ENCODE measurements around the gene C6orf141. TPM values are rescaled to one million over a fixed set of nuclear protein-coding genes. Genes with fewer than 3 reads are reported as not detected.

The C6orf141 gene
- total RNA-seq, 2 experiments from 2014 or later = 0.47 to 0.83 TPM

DNA sequence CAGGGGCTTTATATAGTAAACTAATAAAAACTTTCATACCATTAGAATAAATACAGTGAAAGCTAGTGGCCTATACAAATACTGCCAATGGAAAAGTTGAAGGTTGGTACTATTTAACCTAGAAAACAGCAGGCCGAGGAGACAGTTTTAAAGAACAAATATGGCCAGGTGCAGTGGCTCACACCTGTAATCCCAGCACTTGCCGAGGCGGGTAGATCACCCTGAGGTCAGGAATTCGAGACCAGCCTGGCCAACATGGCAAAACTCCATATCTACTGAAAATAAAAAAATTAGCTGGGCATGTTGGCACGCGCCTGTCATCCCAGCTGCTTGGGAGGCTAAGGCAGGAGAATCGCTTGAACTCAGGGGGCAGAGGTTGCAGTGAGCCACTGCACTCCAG is 25.9 kb upstream of the C6orf141 start:
- ChIA-PET POLR2A (no interaction called here), CTCF (interaction anchor here (0.8 kb wide), 1 partner anchor 97 kb away, joined by 3 read pairs; no protein-coding TSS in a partner anchor)
- Mint-ChIP-seq H3K4me3 (no peak overlapping the region), H3K4me1 (no peaks in the 10 kb centered on the region), H3K27me3 (no peaks in the 10 kb centered on the region), H3K27ac (no peak overlapping the region), H3K36me3 (ENCODE audit: low read depth) (no peaks in the 10 kb centered on the region), H3K9me3 (no peaks in the 10 kb centered on the region)
- no peak for DNase-seq

DNA sequence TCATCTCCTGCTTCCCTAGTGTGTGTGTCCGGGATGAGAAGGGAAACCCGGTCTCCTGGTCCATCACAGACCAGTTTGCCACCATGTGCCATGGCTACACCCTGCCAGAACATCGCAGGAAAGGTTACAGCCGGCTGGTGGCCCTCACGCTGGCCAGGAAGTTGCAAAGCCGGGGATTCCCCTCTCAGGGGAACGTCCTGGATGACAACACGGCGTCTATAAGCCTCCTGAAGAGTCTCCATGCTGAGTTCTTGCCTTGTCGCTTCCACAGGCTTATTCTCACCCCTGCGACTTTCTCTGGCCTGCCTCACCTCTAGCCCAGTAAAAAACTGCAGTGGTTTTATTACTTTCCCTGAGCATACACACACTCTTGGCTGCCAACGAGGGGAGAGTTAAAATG is 23.9 kb upstream of the C6orf141 start:
- Mint-ChIP-seq H3K9me3 (no peaks in the 10 kb centered on the region), H3K36me3 (ENCODE audit: low read depth) (no peaks in the 10 kb centered on the region), H3K27ac (no peak overlapping the region), H3K4me3 (no peak overlapping the region), H3K27me3 (peaks cover 3% of the 10 kb centered on the region), H3K4me1 (no peaks in the 10 kb centered on the region)
- ChIA-PET CTCF (no interaction called here), POLR2A (no interaction called here)
- DNase-seq = no peak

DNA sequence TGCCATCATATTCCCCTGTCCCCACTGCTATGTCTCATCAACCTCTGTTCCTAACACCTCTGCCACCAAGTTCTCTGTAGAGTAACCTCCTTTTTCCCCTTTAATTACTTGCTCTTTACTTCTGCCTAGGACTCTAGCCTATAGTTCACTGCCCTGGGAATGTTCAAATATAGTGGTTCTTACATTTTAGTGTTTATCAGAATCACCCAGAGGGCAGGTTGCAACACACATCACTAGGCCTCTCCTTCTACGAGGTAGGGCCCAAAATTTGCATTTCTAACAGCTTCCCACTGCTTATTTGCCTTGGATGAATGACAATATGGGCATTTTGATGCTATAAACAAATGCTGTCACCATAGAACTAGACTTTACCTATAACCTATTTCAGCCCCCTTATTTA is 23.1 kb upstream of the C6orf141 start:
- no peak overlapping the region for H3K27ac Mint-ChIP-seq
- POLR2A ChIA-PET = no interaction called here
- CTCF ChIA-PET = no interaction called here
- no peaks in the 10 kb centered on the region for H3K9me3 Mint-ChIP-seq
- peaks cover 6% of the 10 kb centered on the region for H3K27me3 Mint-ChIP-seq
- no peak for DNase-seq
- H3K4me3 Mint-ChIP-seq = no peak overlapping the region
- peaks cover 2% of the 10 kb centered on the region for H3K4me1 Mint-ChIP-seq
- no peaks in the 10 kb centered on the region for H3K36me3 Mint-ChIP-seq (ENCODE audit: low read depth)

DNA sequence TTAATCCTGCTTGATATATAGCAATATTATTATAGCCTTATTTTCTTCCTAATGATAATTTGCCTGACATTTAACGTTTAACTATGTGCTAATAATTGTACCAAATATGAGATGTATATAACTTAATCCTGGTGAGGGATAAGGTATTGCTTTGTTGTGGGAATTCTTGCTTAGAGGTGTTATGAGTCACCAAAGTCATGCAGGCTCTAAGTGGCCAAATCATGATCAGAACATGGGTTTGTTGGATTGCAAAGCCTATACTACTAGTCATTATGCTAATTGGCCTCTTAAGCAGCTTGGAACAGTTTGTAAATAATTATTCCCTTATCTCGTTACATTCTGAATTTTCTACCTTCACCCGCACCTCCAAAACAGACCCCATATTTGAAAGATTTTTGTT is 21.9 kb upstream of the C6orf141 start:
- peaks cover 6% of the 10 kb centered on the region for H3K27me3 Mint-ChIP-seq
- H3K4me3 Mint-ChIP-seq = no peak overlapping the region
- H3K27ac Mint-ChIP-seq = no peak overlapping the region
- POLR2A ChIA-PET = no interaction called here
- peaks cover 2% of the 10 kb centered on the region for H3K4me1 Mint-ChIP-seq
- CTCF ChIA-PET = no interaction called here
- DNase-seq = no peak
- no peaks in the 10 kb centered on the region for H3K36me3 Mint-ChIP-seq (ENCODE audit: low read depth)
- no peaks in the 10 kb centered on the region for H3K9me3 Mint-ChIP-seq

DNA sequence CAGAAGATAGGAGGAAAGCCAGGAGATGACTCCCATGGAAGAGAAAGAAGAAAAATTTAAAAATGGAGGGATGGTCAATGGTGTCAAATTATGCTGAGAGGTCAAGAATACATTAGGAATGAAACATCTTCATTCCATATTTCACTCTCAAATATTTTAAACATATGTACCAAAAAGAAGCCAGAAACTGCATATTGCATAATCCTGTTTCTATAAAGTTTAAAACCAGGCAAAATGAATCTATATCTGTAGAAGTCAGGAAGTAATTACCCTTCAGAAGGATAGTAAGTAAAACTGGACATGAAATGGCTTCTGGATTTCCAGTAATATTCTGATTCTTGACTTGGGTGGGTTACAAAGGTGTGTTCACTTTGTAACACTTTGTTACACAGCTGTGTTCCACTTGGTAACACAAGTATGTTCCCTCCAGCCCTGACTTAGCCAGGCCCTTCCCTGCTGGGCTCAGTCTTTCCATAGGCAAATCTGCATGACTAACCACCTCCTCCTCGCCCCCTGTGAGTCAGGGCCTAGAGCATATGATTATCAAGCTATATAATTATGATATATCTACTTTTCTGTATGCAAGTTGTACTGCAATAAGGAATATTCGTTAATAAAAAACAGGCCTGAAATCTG is 20.2 kb upstream of the C6orf141 start:
- CTCF ChIA-PET = no interaction called here
- Mint-ChIP-seq H3K4me1 (peaks cover 2% of the 10 kb centered on the region), H3K36me3 (ENCODE audit: low read depth) (no peaks in the 10 kb centered on the region), H3K4me3 (no peak overlapping the region), H3K27me3 (peaks cover 9% of the 10 kb centered on the region), H3K27ac (no peak overlapping the region), H3K9me3 (no peaks in the 10 kb centered on the region)
- no peak for DNase-seq
- POLR2A ChIA-PET = no interaction called here

DNA sequence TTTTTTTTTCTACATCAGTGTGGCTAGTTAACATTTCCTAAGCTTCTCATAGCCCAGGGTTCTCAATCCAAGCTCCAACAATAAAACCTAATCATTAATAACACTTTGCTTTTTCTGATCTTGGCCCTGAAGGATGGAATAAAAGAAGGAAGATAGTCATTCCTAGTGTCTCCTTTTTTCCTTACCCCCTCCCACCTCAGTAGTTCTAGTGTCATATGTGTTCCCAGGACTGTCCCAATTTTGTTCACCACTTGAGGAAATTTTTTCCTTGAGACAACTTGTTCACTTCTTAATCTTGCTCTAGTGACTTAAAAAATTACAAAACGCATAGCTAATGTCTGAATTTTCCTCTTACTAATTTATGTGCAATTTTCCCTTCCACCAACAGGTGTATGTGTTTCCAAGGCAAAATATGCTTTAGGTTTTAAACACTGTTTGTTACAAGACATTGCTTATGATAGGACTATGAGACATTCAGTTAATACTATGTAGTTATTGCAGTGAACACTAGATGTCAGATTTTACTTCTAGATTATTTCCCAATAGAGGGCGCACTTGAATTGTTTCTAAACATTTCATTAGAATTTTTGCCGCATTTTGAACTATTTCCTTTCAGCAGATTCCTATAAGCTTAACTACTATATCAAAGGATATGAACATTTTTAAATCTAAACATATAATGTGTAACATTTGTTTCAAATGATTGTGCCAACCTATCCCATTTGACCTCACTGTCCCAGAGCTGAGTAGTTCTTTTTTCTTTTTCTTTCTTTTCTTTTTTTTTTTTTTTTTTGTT is 18.5 kb upstream of the C6orf141 start:
- Mint-ChIP-seq H3K27me3 (peaks cover 9% of the 10 kb centered on the region), H3K4me3 (no peak overlapping the region), H3K9me3 (no peaks in the 10 kb centered on the region), H3K4me1 (peaks cover 2% of the 10 kb centered on the region), H3K27ac (no peak overlapping the region), H3K36me3 (ENCODE audit: low read depth) (no peaks in the 10 kb centered on the region)
- DNase-seq = no peak
- POLR2A ChIA-PET = no interaction called here
- CTCF ChIA-PET = interaction anchor here (0.6 to 1.7 kb wide), 3 partner anchors 18 to 1460 kb away, joined by 3 to 7 read pairs (median 3); partner anchors contain the start of gene C6orf141

DNA sequence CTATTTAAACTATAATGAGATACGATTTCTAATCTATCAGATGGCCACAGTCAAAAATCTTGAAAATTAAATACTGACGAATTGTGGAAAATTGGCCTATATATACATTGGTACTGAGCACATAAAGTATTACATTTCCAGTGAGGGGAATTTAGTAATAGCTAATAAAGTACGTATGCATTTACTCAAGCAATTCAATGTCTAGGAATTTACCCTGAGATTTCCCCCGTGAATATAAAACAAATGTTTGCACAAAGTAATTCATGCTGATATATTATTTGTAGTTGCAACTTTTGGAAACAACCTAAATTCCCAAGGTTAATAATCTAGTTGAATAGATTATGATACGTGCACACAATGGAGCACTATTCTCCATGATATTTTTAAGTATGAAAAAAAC is 14.7 kb upstream of the C6orf141 start:
- Mint-ChIP-seq H3K36me3 (ENCODE audit: low read depth) (no peaks in the 10 kb centered on the region), H3K27me3 (peaks cover 10% of the 10 kb centered on the region), H3K4me3 (no peak overlapping the region), H3K9me3 (no peaks in the 10 kb centered on the region), H3K27ac (no peak overlapping the region), H3K4me1 (peaks cover 2% of the 10 kb centered on the region)
- CTCF ChIA-PET = no interaction called here
- POLR2A ChIA-PET = no interaction called here
- no peak for DNase-seq

DNA sequence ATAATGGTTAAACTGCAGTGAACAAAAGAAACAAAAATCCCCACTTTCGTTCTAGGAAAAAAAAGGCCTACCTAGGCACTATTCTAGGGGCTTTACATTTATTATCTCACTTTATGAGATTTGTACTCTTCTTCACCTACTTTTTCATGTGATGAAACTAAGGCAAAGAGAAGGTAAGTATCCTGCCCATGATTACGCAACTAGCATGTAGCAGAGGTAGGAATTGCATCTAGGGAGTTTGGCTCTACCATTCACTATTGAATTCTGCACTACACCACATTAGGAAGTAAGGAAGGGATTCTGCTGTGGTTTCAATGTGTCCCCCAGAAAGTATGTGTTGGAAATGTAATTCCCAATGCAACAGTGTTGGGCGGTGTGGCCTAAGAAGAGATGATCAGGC is 11.4 kb upstream of the C6orf141 start:
- Mint-ChIP-seq H3K9me3 (no peaks in the 10 kb centered on the region), H3K4me1 (no peaks in the 10 kb centered on the region), H3K36me3 (ENCODE audit: low read depth) (no peaks in the 10 kb centered on the region), H3K27me3 (peaks cover 7% of the 10 kb centered on the region), H3K4me3 (no peak overlapping the region), H3K27ac (no peak overlapping the region)
- ChIA-PET POLR2A (no interaction called here), CTCF (no interaction called here)
- DNase-seq = no peak

DNA sequence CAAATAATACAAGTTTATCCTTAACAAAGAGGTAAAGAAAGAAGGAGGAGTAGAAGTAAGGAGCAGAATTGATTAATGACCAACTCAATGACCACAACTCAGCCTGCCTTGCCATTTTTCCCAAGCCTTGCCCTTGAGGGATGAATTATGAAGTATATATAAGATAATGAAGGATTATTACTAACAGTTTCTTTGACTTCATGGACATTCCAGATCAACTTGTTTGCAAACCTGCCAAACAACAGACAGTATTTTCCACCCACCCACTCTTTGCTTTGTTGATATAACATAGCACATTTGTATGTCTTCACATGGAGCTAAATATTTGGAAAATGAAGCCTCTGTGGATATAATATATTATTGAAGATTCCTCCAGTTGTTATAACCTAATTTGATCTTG is 9.9 kb upstream of the C6orf141 start:
- CTCF ChIA-PET = no interaction called here
- H3K27ac Mint-ChIP-seq = no peak overlapping the region
- POLR2A ChIA-PET = no interaction called here
- H3K4me1 Mint-ChIP-seq = no peaks in the 10 kb centered on the region
- no peak for DNase-seq
- H3K4me3 Mint-ChIP-seq = no peak overlapping the region
- H3K36me3 Mint-ChIP-seq (ENCODE audit: low read depth) = no peaks in the 10 kb centered on the region
- H3K27me3 Mint-ChIP-seq = peaks cover 6% of the 10 kb centered on the region
- no peaks in the 10 kb centered on the region for H3K9me3 Mint-ChIP-seq

DNA sequence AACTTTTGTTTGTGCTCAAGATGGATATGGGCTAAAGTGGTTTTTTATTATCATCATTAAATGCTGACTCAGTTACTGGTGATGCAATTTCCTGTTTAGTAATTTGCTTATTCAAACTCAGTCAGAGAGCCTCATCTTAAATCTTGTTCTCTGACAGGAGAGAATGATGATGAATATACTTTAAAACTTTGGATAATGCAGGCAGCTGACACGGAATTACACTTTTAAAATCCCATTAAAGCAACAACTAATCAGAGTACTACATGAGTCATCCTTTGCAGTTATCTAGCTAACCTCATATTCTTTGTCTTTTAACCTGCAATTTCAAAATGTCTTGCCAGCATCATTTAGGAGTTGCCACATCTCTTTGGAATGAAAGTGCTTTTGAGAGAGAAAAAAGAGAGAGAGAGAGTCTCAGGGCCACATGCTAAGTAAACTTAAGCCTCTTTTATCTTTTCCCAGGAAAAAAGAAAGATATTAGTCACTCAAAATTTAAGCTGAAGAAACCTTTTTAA is 9.2 kb upstream of the C6orf141 start:
- CTCF ChIA-PET = no interaction called here
- no peak for DNase-seq
- Mint-ChIP-seq H3K27me3 (peaks cover 9% of the 10 kb centered on the region), H3K4me3 (no peak overlapping the region), H3K9me3 (no peaks in the 10 kb centered on the region), H3K4me1 (no peaks in the 10 kb centered on the region), H3K27ac (no peak overlapping the region), H3K36me3 (ENCODE audit: low read depth) (no peaks in the 10 kb centered on the region)
- POLR2A ChIA-PET = no interaction called here

DNA sequence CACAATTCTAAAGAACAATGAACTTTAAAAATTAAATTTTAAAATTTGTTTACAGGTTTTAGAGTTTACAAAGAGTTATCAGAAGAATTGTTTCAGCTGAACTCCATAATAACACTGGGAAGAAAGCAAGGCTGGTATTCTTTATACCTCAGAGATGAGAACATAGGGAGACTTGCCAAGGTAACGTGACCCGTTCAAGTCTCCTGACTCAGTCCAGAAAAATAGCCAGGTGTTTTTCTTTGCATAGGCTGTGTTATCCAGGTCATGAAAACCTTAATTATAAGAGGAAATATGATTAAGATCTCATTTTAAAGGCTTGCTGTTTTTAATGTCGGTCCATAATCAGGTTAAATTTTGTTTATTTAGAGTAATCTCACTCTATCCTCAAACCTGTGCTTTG is 8.5 kb upstream of the C6orf141 start:
- Mint-ChIP-seq H3K4me1 (no peaks in the 10 kb centered on the region), H3K4me3 (no peak overlapping the region), H3K27ac (no peak overlapping the region), H3K36me3 (ENCODE audit: low read depth) (no peaks in the 10 kb centered on the region), H3K9me3 (no peaks in the 10 kb centered on the region), H3K27me3 (peaks cover 15% of the 10 kb centered on the region)
- DNase-seq = no peak
- ChIA-PET CTCF (no interaction called here), POLR2A (no interaction called here)

DNA sequence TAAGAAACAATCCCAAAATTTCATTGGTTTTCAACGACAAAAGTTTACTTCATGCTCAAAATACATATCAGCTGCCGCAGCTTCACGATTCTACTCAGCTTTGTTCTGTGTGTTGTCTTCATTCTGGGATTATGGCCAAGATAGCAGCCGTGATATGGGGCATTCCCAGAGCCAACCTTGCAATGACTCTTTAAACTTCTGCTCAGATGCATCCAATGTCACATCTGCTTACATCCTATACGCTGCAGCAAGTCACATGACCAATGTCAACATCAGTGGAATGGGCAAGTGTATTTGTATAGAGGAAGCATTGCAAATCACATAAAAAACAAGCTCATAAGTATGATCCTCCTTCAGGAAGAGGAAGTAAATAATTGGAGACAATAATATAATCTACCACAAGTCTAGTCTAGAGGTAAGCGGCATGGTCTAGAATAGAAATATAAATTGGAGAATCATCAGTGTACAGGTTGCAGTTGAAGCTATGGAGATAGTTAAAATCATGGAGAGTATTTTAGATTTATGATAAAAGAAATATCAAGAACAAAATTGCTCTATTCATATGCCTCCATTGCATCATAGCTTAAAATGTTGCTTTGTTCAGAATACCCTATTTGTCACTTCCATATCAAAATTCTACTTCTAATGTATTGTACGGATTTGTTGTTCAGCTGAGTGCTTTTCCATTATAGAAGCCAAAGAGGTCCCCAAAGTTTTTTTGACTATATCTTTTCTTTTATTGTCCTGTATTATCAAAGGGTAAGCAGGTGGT is 7.2 kb upstream of the C6orf141 start:
- H3K4me1 Mint-ChIP-seq = no peaks in the 10 kb centered on the region
- peaks cover 22% of the 10 kb centered on the region for H3K27me3 Mint-ChIP-seq
- no peak for DNase-seq
- CTCF ChIA-PET = no interaction called here
- H3K9me3 Mint-ChIP-seq = no peaks in the 10 kb centered on the region
- POLR2A ChIA-PET = no interaction called here
- H3K36me3 Mint-ChIP-seq (ENCODE audit: low read depth) = no peaks in the 10 kb centered on the region
- H3K4me3 Mint-ChIP-seq = no peak overlapping the region
- H3K27ac Mint-ChIP-seq = no peak overlapping the region

DNA sequence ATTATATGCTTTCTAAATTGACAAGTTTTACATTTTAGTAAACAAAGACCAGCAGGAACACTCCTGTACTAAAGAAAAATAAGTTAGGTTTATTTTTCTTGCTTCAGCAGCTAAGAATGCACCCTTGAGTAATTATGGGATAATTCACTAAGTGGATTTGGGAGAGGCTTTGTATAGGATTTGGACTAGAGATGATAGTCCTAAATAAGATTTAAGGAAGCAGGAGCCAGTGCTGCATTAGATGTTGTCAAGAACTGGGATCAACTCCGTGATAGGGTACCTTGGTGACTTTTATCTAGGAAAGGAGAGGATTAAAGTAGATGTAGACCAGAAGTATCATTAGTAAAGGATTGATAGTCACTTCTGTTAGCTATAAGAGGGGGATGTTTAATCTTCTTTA is 4.1 kb upstream of the C6orf141 start:
- no peak overlapping the region for H3K4me3 Mint-ChIP-seq
- H3K4me1 Mint-ChIP-seq = peaks cover 11% of the 10 kb centered on the region
- DNase-seq = no peak
- H3K36me3 Mint-ChIP-seq (ENCODE audit: low read depth) = no peaks in the 10 kb centered on the region
- H3K9me3 Mint-ChIP-seq = no peaks in the 10 kb centered on the region
- peaks cover 38% of the 10 kb centered on the region for H3K27me3 Mint-ChIP-seq
- ChIA-PET POLR2A (no interaction called here), CTCF (no interaction called here)
- H3K27ac Mint-ChIP-seq = no peak overlapping the region
